ENCODE results near the gene CLEC5A.
"Not testable (repeated sequence)": the region's sequence is repeated elsewhere in the genome, so short reads cannot be mapped to it uniquely, and the experiment has no call there.

CLEC5A gene

GRCh38 chr7:141986923-141987322 is 40.1 kb upstream of the CLEC5A start:
- ChIA-PET CTCF (interaction anchor here (0.5 kb wide), 1 partner anchor 1310 kb away, joined by 3 read pairs; no protein-coding TSS in a partner anchor), POLR2A (no interaction called here)
- TF ChIP-seq ZBTB6 (tag by site-specific recombination; IDR thresholded peaks at IDR 0.05) (no peak), ZNF518A (tag by site-specific recombination; conservative IDR thresholded peaks at IDR 0.05; ENCODE audit: low read depth) (no peak), ZNF404 (tag by site-specific recombination; IDR thresholded peaks at IDR 0.05) (no peak), KLF8 (tag by site-specific recombination; IDR thresholded peaks at IDR 0.05) (no peak), ZFP41 (tag by site-specific recombination; IDR thresholded peaks at IDR 0.05; ENCODE audit: borderline replicate concordance) (no peak), ZNF274 (IDR thresholded peaks at IDR 0.05; ENCODE audit: low read length) (no peak), ZNF274 (tag by site-specific recombination; IDR thresholded peaks at IDR 0.05; ENCODE audit: borderline replicate concordance) (no peak), ZNF549 (tag by site-specific recombination; IDR thresholded peaks at IDR 0.05) (no peak), ZNF664 (tag by site-specific recombination; IDR thresholded peaks at IDR 0.05) (no peak), REPIN1 (tag by site-specific recombination; IDR thresholded peaks at IDR 0.05; ENCODE audit: low read depth) (no peak)
- H3K36me3 ChIP-seq (ENCODE audit: control insufficient read depth in 2 of 2, insufficient read depth in 1 of 2, low read length in 2 of 2), result no peaks in the 10 kb centered on the region
- no peaks in the 10 kb centered on the region for H3K4me1 ChIP-seq (ENCODE audit: control insufficient read depth, insufficient read depth, low read length)
- no peaks in the 10 kb centered on the region for H3K9me3 ChIP-seq (ENCODE audit: control insufficient read depth, insufficient read depth, low read depth, low read length)
- H3K4me3 ChIP-seq (ENCODE audit: low read depth, low read length), result no peak overlapping the region
- H3K27ac ChIP-seq (ENCODE audit: extremely low read depth, low read depth, low read length), result no peak overlapping the region

GRCh38 chr7:141985926-141986325 is 39.2 kb upstream of the CLEC5A start:
- CTCF ChIA-PET, result interaction anchor here (1.0 kb wide), 1 partner anchor 10 kb away, joined by 8 read pairs; no protein-coding TSS in a partner anchor

GRCh38 chr7:141979568-141979967 is 32.8 kb upstream of the CLEC5A start:
- Histone ChIP-seq H3K4me3 (ENCODE audit: low read depth, low read length) (no peak overlapping the region), H3K9me3 (ENCODE audit: control insufficient read depth, insufficient read depth, low read depth, low read length) (no peaks in the 10 kb centered on the region), H3K4me1 (ENCODE audit: control insufficient read depth, insufficient read depth, low read length) (no peaks in the 10 kb centered on the region), H3K36me3 (ENCODE audit: control insufficient read depth in 2 of 2, insufficient read depth in 1 of 2, low read length in 2 of 2) (no peaks in the 10 kb centered on the region), H3K27ac (ENCODE audit: extremely low read depth, low read depth, low read length) (no peak overlapping the region)
- POLR2A ChIA-PET, result no interaction called here
- TF ChIP-seq ZNF214 (tag by site-specific recombination; IDR thresholded peaks at IDR 0.05; ENCODE audit: borderline replicate concordance) (no peak), ZNF544 (tag by site-specific recombination; IDR thresholded peaks at IDR 0.05) (no peak), ZNF10 (tag by site-specific recombination; IDR thresholded peaks at IDR 0.05) (no peak), KLF8 (tag by site-specific recombination; IDR thresholded peaks at IDR 0.05) (no peak), RBAK (tag by site-specific recombination; IDR thresholded peaks at IDR 0.05) (no peak), INSM2 (tag by site-specific recombination; IDR thresholded peaks at IDR 0.05) (no peak), ZNF837 (tag by site-specific recombination; IDR thresholded peaks at IDR 0.05) (no peak), ZNF280D (tag by site-specific recombination; IDR thresholded peaks at IDR 0.05) (no peak), ZNF555 (tag by site-specific recombination; conservative IDR thresholded peaks at IDR 0.05) (no peak), ZNF48 (tag by site-specific recombination; IDR thresholded peaks at IDR 0.05) (no peak), ZNF132 (tag by site-specific recombination; IDR thresholded peaks at IDR 0.05; ENCODE audit: borderline replicate concordance) (no peak)
- CTCF ChIA-PET, result no interaction called here

More at GRCh38 chr7:141985926-141986325, 39.2 kb upstream of the CLEC5A start:
- H3K4me1 ChIP-seq (ENCODE audit: control insufficient read depth, insufficient read depth, low read length); POLR2A ChIA-PET; H3K36me3 ChIP-seq (ENCODE audit: control insufficient read depth in 2 of 2, insufficient read depth in 1 of 2, low read length in 2 of 2); H3K9me3 ChIP-seq (ENCODE audit: control insufficient read depth, insufficient read depth, low read depth, low read length); H3K4me3 ChIP-seq (ENCODE audit: low read depth, low read length); H3K27ac ChIP-seq (ENCODE audit: extremely low read depth, low read depth, low read length): not testable (repeated sequence)

Measured in HEK293 (cell line).